HEK293 (cell line): Measurements from ENCODE around the gene GJA3.

Source experiments
- CTCF ChIA-PET: fragments of 350-600 bp; formaldehyde crosslinking; extraction: SDS; loops from one replicate; lab custom pipeline; 2021; ENCODE audit warnings: antibody characterized with exemption; lab: Yijun Ruan, JAX
- POLR2A ChIA-PET: fragments of 300-600 bp; formaldehyde crosslinking; extraction: SDS; loops from one replicate; lab custom pipeline; 2020; ENCODE audit warnings: antibody characterized with exemption, inconsistent platforms; lab: Yijun Ruan, JAX
- H3K27ac ChIP-seq: fragments of 200-500 bp; sonication (Bioruptor generic); 2 replicates; pipeline ENCODE4 v1.5.1; 2014; ENCODE audit warnings: low read depth, low read length, control low read depth, inconsistent platforms; ENCODE audit errors: extremely low read depth
- H3K36me3 ChIP-seq, 2 experiments: fragments of 200-500 bp in 1 of 2; sonication (Bioruptor generic) in 1 of 2; 1 replicate in 1 of 2; 2 replicates in 1 of 2; pipeline ENCODE4 v1.5.1; 2014 to 2017; ENCODE audit warnings: inconsistent platforms in 2 of 2, low read length in 2 of 2; ENCODE audit not compliant: control insufficient read depth in 2 of 2, insufficient read depth in 1 of 2
- H3K4me1 ChIP-seq: fragments of 200-500 bp; sonication (Bioruptor generic); 2 replicates; pipeline ENCODE4 v1.5.1; 2014; ENCODE audit warnings: mild to moderate bottlenecking, low read length, inconsistent platforms; ENCODE audit not compliant: control insufficient read depth, insufficient read depth
- H3K4me3 ChIP-seq: 2 replicates; pipeline ENCODE4 v1.5.1; 2011; ENCODE audit warnings: low read depth, mild to moderate bottlenecking, control low read depth, low read length, moderate library complexity
- H3K9me3 ChIP-seq: fragments of 200-500 bp; sonication (Bioruptor generic); 2 replicates; pipeline ENCODE4 v1.5.1; 2014; ENCODE audit warnings: low read depth, low read length, inconsistent platforms; ENCODE audit not compliant: control insufficient read depth, insufficient read depth
- KLF9 ChIP-seq: fragments of 450-650 bp; formaldehyde crosslinking; IDR thresholded peaks from 2 replicates; pipeline ENCODE4 v1.5.1; 2016; ENCODE audit warnings: missing biosample characterization, missing genetic modification characterization, low read depth
- MZF1 ChIP-seq: fragments of 450-650 bp; formaldehyde crosslinking; IDR thresholded peaks from 2 replicates; pipeline ENCODE4 v1.5.1; 2017; ENCODE audit warnings: missing biosample characterization, missing genetic modification characterization, borderline replicate concordance
- ZBTB20 ChIP-seq: fragments of 450-650 bp; formaldehyde crosslinking; IDR thresholded peaks from 2 replicates; pipeline ENCODE4 v1.5.1; 2016; ENCODE audit warnings: missing biosample characterization, missing genetic modification characterization
- ZNF19 ChIP-seq: fragments of 450-650 bp; formaldehyde crosslinking; IDR thresholded peaks from 2 replicates; pipeline ENCODE4; 2016; ENCODE audit warnings: missing biosample characterization, missing genetic modification characterization, low read depth
- ZNF211 ChIP-seq: fragments of 450-650 bp; formaldehyde crosslinking; IDR thresholded peaks from 2 replicates; pipeline ENCODE4 v1.5.1; 2016; ENCODE audit warnings: low read depth, missing biosample characterization, missing genetic modification characterization
- ZNF223 ChIP-seq: fragments of 450-650 bp; formaldehyde crosslinking; IDR thresholded peaks from 2 replicates; pipeline ENCODE4 v1.5.1; 2016; ENCODE audit warnings: missing biosample characterization, missing genetic modification characterization
- ZNF354C ChIP-seq: fragments of 450-650 bp; formaldehyde crosslinking; IDR thresholded peaks from 2 replicates; pipeline ENCODE4 v1.5.1; 2016; ENCODE audit warnings: missing biosample characterization, missing genetic modification characterization, low read depth, borderline replicate concordance
- ZNF366 ChIP-seq: fragments of 450-650 bp; formaldehyde crosslinking; conservative IDR thresholded peaks from 2 replicates; pipeline ENCODE4 v1.5.1; 2016; ENCODE audit warnings: missing biosample characterization, missing genetic modification characterization
- ZNF624 ChIP-seq: fragments of 450-650 bp; formaldehyde crosslinking; IDR thresholded peaks from 2 replicates; pipeline ENCODE4 v1.5.1; 2017; ENCODE audit warnings: missing biosample characterization, missing genetic modification characterization
- ZNF677 ChIP-seq: fragments of 450-650 bp; IDR thresholded peaks from 2 replicates; pipeline ENCODE4 v1.5.0; 2018; ENCODE audit warnings: missing biosample characterization, mild to moderate bottlenecking, missing genetic modification characterization, moderate library complexity
- ZNF707 ChIP-seq: fragments of 450-650 bp; formaldehyde crosslinking; IDR thresholded peaks from 2 replicates; pipeline ENCODE4 v1.5.1; 2016; ENCODE audit warnings: missing biosample characterization, missing genetic modification characterization
- ZNF791 ChIP-seq: fragments of 450-650 bp; formaldehyde crosslinking; IDR thresholded peaks from 2 replicates; pipeline ENCODE4 v1.5.1; 2016; ENCODE audit warnings: missing biosample characterization, missing genetic modification characterization
- TF ChIP-seq, protein P1 (sequence below): fragments of 450-650 bp; formaldehyde crosslinking; optimal IDR thresholded peaks from 2 replicates; pipeline ENCODE3; 2016; ENCODE audit warnings: missing biosample characterization, mild to moderate bottlenecking, missing genetic modification characterization
- TF ChIP-seq, protein P2 (sequence below): fragments of 450-650 bp; formaldehyde crosslinking; IDR thresholded peaks from 2 replicates; pipeline ENCODE4 v1.5.1; 2016; ENCODE audit warnings: missing biosample characterization, missing genetic modification characterization, low read depth
- TF ChIP-seq, protein P3 (sequence below): fragments of 450-650 bp; formaldehyde crosslinking; IDR thresholded peaks from 2 replicates; pipeline ENCODE4 v1.5.1; 2016; ENCODE audit warnings: missing biosample characterization, missing genetic modification characterization
- TF ChIP-seq, protein P4 (sequence below): fragments of 450-650 bp; formaldehyde crosslinking; conservative IDR thresholded peaks from 2 replicates; pipeline ENCODE4 v1.5.1; 2016; ENCODE audit warnings: low read depth, missing biosample characterization, missing genetic modification characterization
- TF ChIP-seq, protein P5 (sequence below): fragments of 450-650 bp; formaldehyde crosslinking; IDR thresholded peaks from 2 replicates; pipeline ENCODE4 v1.5.1; 2016; ENCODE audit warnings: missing biosample characterization, missing genetic modification characterization
- TF ChIP-seq, protein P6 (sequence below): fragments of 450-650 bp; IDR thresholded peaks from 2 replicates; pipeline ENCODE4 v1.5.1; 2018; ENCODE audit warnings: missing biosample characterization, mild to moderate bottlenecking, missing genetic modification characterization
- TF ChIP-seq, protein P7 (sequence below): fragments of 450-650 bp; formaldehyde crosslinking; IDR thresholded peaks from 2 replicates; pipeline ENCODE4 v1.5.1; 2017; ENCODE audit warnings: missing biosample characterization, mild to moderate bottlenecking, missing genetic modification characterization, moderate library complexity

GJA3 gene

DNA sequence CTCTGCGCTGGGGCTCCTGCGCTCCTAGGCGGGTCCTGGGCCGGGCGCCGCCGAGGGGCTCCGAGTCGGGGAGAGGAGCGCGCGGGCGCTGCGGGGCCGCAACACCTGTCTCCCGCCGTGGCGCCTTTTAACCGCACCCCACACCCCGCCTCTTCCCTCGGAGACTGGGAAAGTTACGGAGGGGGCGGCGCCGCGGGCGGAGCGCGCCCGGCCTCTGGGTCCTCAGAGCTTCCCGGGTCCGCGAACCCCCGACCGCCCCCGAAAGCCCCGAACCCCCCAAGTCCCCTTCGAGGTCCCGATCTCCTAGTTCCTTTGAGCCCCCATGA lies 31.9 kb upstream of the GJA3 start, which contains the start of gene GJB2:
Gene GJB2, minus strand, starts transcription at position 103 of the 326 bp plus-strand sequence. CDS start 3,357 bp downstream, outside the sequence.
- Histone ChIP-seq H3K4me1 (no peaks in the 10 kb centered on the region), H3K27ac (peak within 1 kb of the TSS; percentile 48; the same call in 1 of the 2 replicates), H3K9me3 (no peaks in the 10 kb centered on the region), H3K36me3 (peaks cover 0 to 28% of the 10 kb centered on the region in 2 experiments; a peak in 1 of 3 replicates), H3K4me3 (peak within 1 kb of the TSS; percentile 42)
- ChIA-PET CTCF (no interaction called here), POLR2A (no interaction called here)
- TF ChIP-seq, protein P1, sequence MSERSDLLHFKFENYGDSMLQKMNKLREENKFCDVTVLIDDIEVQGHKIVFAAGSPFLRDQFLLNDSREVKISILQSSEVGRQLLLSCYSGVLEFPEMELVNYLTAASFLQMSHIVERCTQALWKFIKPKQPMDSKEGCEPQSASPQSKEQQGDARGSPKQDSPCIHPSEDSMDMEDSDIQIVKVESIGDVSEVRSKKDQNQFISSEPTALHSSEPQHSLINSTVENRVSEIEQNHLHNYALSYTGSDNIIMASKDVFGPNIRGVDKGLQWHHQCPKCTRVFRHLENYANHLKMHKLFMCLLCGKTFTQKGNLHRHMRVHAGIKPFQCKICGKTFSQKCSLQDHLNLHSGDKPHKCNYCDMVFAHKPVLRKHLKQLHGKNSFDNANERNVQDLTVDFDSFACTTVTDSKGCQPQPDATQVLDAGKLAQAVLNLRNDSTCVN (tag by site-specific recombination): peak; percentile 25
- no peak for TF ChIP-seq ZNF223 (tag by site-specific recombination)

DNA sequence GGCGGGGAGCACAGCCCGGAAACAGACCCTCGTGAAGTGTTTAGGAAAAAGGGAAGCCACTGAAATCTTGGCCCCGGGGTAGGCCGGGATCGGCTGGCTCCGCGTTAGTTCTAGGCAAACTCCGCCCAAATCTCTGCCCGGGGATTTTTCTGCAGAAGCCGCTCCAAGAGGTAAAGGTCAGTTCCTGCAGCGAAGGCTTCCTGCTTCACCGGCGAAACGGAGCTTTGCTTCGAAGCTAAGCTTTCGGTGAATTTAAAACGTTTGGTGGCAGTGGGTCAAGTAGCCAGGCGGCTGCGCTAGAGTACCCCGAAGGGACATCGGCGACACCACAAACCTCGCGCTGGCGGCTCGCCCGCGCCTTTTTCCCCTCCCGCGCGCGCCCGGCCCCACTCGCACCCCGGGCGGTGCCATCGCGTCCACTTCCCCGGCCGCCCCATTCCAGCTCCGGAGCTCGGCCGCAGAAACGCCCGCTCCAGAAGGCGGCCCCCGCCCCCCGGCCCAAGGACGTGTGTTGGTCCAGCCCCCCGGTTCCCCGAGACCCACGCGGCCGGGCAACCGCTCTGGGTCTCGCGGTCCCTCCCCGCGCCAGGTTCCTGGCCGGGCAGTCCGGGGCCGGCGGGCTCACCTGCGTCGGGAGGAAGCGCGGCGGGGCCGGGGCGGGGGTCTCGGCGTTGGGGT lies 31.4 kb upstream of the GJA3 start:
- H3K9me3 ChIP-seq: no peaks in the 10 kb centered on the region
- POLR2A ChIA-PET: no interaction called here
- peak overlapping the region; percentile 48; the same call in 1 of the 2 replicates for H3K27ac ChIP-seq
- H3K4me1 ChIP-seq: no peaks in the 10 kb centered on the region
- peaks cover 0 to 29% of the 10 kb centered on the region in 2 experiments; a peak in 1 of 3 replicates for H3K36me3 ChIP-seq
- peak overlapping the region; percentile 42 for H3K4me3 ChIP-seq
- CTCF ChIA-PET: interaction anchor here (0.7 to 1.2 kb wide), 3 partner anchors 10 to 531 kb away, joined by 3 to 7 read pairs (median 3); no protein-coding TSS in a partner anchor
- TF ChIP-seq ZNF624 (tag by site-specific recombination): no peak
- TF ChIP-seq, protein P2, sequence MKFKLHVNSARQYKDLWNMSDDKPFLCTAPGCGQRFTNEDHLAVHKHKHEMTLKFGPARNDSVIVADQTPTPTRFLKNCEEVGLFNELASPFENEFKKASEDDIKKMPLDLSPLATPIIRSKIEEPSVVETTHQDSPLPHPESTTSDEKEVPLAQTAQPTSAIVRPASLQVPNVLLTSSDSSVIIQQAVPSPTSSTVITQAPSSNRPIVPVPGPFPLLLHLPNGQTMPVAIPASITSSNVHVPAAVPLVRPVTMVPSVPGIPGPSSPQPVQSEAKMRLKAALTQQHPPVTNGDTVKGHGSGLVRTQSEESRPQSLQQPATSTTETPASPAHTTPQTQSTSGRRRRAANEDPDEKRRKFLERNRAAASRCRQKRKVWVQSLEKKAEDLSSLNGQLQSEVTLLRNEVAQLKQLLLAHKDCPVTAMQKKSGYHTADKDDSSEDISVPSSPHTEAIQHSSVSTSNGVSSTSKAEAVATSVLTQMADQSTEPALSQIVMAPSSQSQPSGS (tag by site-specific recombination): no peak
- no peak for TF ChIP-seq ZNF19 (tag by site-specific recombination)
- no peak for TF ChIP-seq ZNF707 (tag by site-specific recombination)
- no peak for TF ChIP-seq KLF9 (tag by site-specific recombination)
- TF ChIP-seq, protein P3, sequence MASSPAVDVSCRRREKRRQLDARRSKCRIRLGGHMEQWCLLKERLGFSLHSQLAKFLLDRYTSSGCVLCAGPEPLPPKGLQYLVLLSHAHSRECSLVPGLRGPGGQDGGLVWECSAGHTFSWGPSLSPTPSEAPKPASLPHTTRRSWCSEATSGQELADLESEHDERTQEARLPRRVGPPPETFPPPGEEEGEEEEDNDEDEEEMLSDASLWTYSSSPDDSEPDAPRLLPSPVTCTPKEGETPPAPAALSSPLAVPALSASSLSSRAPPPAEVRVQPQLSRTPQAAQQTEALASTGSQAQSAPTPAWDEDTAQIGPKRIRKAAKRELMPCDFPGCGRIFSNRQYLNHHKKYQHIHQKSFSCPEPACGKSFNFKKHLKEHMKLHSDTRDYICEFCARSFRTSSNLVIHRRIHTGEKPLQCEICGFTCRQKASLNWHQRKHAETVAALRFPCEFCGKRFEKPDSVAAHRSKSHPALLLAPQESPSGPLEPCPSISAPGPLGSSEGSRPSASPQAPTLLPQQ: 0 out of 2 replicates have a peak, but pooled peaks have one; percentile 59
- no peak for TF ChIP-seq ZNF211 (tag by site-specific recombination)
- TF ChIP-seq ZBTB20 (tag by site-specific recombination): peak; percentile 37; the same call in 1 of the 2 replicates
- no peak for TF ChIP-seq ZNF791
- TF ChIP-seq, protein P4, sequence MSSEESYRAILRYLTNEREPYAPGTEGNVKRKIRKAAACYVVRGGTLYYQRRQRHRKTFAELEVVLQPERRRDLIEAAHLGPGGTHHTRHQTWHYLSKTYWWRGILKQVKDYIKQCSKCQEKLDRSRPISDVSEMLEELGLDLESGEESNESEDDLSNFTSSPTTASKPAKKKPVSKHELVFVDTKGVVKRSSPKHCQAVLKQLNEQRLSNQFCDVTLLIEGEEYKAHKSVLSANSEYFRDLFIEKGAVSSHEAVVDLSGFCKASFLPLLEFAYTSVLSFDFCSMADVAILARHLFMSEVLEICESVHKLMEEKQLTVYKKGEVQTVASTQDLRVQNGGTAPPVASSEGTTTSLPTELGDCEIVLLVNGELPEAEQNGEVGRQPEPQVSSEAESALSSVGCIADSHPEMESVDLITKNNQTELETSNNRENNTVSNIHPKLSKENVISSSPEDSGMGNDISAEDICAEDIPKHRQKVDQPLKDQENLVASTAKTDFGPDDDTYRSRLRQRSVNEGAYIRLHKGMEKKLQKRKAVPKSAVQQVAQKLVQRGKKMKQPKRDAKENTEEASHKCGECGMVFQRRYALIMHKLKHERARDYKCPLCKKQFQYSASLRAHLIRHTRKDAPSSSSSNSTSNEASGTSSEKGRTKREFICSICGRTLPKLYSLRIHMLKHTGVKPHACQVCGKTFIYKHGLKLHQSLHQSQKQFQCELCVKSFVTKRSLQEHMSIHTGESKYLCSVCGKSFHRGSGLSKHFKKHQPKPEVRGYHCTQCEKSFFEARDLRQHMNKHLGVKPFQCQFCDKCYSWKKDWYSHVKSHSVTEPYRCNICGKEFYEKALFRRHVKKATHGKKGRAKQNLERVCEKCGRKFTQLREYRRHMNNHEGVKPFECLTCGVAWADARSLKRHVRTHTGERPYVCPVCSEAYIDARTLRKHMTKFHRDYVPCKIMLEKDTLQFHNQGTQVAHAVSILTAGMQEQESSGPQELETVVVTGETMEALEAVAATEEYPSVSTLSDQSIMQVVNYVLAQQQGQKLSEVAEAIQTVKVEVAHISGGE (tag by site-specific recombination): no peak
- TF ChIP-seq, protein P5, sequence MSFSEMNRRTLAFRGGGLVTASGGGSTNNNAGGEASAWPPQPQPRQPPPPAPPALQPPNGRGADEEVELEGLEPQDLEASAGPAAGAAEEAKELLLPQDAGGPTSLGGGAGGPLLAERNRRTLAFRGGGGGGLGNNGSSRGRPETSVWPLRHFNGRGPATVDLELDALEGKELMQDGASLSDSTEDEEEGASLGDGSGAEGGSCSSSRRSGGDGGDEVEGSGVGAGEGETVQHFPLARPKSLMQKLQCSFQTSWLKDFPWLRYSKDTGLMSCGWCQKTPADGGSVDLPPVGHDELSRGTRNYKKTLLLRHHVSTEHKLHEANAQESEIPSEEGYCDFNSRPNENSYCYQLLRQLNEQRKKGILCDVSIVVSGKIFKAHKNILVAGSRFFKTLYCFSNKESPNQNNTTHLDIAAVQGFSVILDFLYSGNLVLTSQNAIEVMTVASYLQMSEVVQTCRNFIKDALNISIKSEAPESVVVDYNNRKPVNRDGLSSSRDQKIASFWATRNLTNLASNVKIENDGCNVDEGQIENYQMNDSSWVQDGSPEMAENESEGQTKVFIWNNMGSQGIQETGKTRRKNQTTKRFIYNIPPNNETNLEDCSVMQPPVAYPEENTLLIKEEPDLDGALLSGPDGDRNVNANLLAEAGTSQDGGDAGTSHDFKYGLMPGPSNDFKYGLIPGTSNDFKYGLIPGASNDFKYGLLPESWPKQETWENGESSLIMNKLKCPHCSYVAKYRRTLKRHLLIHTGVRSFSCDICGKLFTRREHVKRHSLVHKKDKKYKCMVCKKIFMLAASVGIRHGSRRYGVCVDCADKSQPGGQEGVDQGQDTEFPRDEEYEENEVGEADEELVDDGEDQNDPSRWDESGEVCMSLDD: peak; percentile 36; the same call in 1 of the 2 replicates
- TF ChIP-seq MZF1 (tag by site-specific recombination): no peak
- no peak for TF ChIP-seq ZNF366 (tag by site-specific recombination)
- TF ChIP-seq, protein P6, sequence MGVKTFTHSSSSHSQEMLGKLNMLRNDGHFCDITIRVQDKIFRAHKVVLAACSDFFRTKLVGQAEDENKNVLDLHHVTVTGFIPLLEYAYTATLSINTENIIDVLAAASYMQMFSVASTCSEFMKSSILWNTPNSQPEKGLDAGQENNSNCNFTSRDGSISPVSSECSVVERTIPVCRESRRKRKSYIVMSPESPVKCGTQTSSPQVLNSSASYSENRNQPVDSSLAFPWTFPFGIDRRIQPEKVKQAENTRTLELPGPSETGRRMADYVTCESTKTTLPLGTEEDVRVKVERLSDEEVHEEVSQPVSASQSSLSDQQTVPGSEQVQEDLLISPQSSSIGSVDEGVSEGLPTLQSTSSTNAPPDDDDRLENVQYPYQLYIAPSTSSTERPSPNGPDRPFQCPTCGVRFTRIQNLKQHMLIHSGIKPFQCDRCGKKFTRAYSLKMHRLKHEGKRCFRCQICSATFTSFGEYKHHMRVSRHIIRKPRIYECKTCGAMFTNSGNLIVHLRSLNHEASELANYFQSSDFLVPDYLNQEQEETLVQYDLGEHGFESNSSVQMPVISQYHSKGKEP (tag by site-specific recombination): no peak
- TF ChIP-seq ZNF677 (tag by site-specific recombination): no peak
- TF ChIP-seq ZNF354C (tag by site-specific recombination): no peak
- TF ChIP-seq, protein P7, sequence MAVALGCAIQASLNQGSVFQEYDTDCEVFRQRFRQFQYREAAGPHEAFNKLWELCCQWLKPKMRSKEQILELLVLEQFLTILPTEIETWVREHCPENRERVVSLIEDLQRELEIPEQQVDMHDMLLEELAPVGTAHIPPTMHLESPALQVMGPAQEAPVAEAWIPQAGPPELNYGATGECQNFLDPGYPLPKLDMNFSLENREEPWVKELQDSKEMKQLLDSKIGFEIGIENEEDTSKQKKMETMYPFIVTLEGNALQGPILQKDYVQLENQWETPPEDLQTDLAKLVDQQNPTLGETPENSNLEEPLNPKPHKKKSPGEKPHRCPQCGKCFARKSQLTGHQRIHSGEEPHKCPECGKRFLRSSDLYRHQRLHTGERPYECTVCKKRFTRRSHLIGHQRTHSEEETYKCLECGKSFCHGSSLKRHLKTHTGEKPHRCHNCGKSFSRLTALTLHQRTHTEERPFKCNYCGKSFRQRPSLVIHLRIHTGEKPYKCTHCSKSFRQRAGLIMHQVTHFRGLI (tag by site-specific recombination): no peak
